ENCODE measurements around the gene MAGI1.
A peak's percentile ranks its signal among the peaks of the same experiment; 100 is the strongest.

- TF ChIP-seq CTCF (IDR thresholded peaks at IDR 0.05), result peak; percentile 7 to 40 (median 25)
- TF ChIP-seq POLR2A (IDR thresholded peaks at IDR 0.05), result no peak
- no peak for TF ChIP-seq POLR2AphosphoS5 (IDR thresholded peaks at IDR 0.05)
- no peak for TF ChIP-seq EP300 (IDR thresholded peaks at IDR 0.05)
Measured at GRCh38 chr3:65425880-65426279, 612.8 kb downstream of the MAGI1 start.
